Fibroblast of mammary gland (primary cell): Measurements from ENCODE around the gene PSMA7.

Experiments
- DNase-seq: peaks from one replicate; pipeline ENCODE4 v3.0.0-alpha.2; 2010; ENCODE audit warnings: low read depth
- H3K4me3 ChIP-seq: 2 replicates; pipeline ENCODE4 v1.5.1; 2011; ENCODE audit warnings: low read depth, mild to moderate bottlenecking, low read length, moderate library complexity; ENCODE audit not compliant: control insufficient read depth
- TF ChIP-seq, protein P1 (sequence below): conservative IDR thresholded peaks from 2 replicates; pipeline ENCODE4 v1.5.1; 2011; ENCODE audit warnings: low read depth, low read length, inconsistent platforms; ENCODE audit not compliant: control insufficient read depth, insufficient read depth

Gene PSMA7

GRCh38 chr20:62141397-62142251, 1.6 kb downstream of the PSMA7 start:
- DNase-seq: peak; percentile 54
- peak overlapping the region; percentile 70 for H3K4me3 ChIP-seq
- TF ChIP-seq, protein P1, sequence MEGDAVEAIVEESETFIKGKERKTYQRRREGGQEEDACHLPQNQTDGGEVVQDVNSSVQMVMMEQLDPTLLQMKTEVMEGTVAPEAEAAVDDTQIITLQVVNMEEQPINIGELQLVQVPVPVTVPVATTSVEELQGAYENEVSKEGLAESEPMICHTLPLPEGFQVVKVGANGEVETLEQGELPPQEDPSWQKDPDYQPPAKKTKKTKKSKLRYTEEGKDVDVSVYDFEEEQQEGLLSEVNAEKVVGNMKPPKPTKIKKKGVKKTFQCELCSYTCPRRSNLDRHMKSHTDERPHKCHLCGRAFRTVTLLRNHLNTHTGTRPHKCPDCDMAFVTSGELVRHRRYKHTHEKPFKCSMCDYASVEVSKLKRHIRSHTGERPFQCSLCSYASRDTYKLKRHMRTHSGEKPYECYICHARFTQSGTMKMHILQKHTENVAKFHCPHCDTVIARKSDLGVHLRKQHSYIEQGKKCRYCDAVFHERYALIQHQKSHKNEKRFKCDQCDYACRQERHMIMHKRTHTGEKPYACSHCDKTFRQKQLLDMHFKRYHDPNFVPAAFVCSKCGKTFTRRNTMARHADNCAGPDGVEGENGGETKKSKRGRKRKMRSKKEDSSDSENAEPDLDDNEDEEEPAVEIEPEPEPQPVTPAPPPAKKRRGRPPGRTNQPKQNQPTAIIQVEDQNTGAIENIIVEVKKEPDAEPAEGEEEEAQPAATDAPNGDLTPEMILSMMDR: peak; percentile 40

DNA sequence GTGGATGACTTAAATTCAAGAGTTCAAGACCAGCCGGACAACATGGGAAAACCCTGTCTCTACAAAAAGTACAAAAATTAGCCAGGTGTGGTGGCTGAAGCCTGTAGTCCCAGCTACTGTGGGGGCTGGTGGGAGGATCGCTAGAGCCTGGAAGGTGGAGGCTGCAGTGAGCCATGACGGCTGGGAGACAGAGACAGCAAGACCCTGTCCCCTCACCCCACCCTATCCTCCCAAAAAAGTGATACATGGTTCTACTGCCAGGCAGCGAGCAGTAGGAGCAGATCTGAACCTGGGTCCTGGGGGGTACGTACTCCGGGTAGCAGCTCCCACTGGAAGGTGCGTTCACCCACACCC, 2.2 kb downstream of the PSMA7 start:
- TF ChIP-seq, protein P1: no peak
- DNase-seq: no peak
- H3K4me3 ChIP-seq: peak overlapping the region; percentile 70

- H3K4me3 ChIP-seq: no peak overlapping the region
- TF ChIP-seq, protein P1: no peak
These were observed 3.6 kb downstream of the PSMA7 start for GRCh38 chr20:62139636-62140035.

DNA sequence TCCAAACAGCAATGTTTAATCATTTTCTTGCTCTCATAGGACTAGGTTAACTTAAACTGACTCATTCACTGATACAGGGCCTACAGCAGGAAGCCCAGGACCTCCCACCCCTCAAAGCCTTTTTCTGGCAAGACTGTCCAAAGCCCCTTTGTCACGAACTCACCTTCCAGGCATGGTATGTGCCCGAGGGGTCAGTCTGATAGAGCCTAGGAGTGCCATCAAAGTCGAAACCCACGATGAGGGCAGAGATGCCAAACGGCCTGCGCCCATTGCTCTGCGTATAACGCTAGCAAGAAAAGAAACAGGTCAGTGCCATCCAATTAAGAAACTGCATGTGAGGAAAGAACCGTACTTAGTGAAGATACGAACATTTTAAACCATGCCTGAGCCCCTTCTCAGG, 4.3 kb downstream of the PSMA7 start:
- TF ChIP-seq, protein P1: no peak

More at GRCh38 chr20:62139636-62140035, 3.6 kb downstream of the PSMA7 start:
- DNase-seq: no peak

GRCh38 chr20:62138204-62138543, 5.0 kb downstream of the PSMA7 start:
- DNase-seq: no peak
- TF ChIP-seq, protein P1: no peak
- no peak overlapping the region for H3K4me3 ChIP-seq

More for the DNA sequence above, 4.3 kb downstream of the PSMA7 start:
- H3K4me3 ChIP-seq: no peak overlapping the region
- no peak for DNase-seq

DNA sequence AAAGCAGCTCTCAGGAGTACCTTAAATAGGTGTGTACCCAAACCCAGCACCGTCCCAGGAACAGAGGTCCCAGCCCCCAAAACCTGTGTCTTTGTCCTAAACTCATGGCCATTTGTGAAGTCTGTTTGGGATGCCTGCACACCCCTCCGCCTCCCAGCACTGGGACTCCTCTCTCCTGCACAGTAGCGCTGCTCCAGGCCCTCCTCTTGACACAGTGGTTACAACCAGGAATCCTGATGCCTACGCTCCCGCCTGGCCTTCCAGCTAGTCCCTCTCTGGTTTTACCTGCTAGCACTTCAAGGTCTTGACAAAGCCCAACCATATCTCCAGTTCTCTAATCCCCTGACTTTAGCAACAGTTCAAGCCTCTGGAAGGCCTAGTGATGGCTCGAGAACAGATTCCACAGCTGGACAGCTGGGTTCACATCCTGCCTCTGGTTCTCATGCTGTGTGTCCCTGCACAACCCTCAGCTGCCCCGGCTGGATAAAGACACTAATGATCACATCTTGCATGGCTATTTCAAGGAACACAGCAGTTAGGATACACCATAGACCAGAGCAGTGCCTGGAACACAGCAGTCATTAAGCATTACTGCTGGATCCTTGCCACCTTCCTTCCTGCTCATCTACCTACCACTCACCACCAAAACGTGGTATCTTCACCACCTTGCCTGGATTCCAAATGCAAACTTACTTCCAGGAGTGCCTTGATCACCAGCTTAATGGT, 5.6 kb downstream of the PSMA7 start:
- TF ChIP-seq, protein P1: no peak
- H3K4me3 ChIP-seq: no peak overlapping the region
- DNase-seq: no peak
